Right lobe of liver (tissue), 6 donors: ENCODE data around the gene TM9SF3. TPM values are rescaled to one million over a fixed set of nuclear protein-coding genes. Genes with fewer than 3 reads are reported as not detected.

Experiments used
- ATAC-seq, 4 donors: fragments of 200-7000 bp; cut with Tn5 transposase; one replicate each; pipeline ENCODE4 v1.9.1; 2020; ENCODE audit warnings: mild to moderate bottlenecking in 4 of 4, moderate library complexity in 4 of 4
- DNase-seq, 3 donors: peaks; one replicate each; pipeline ENCODE4 v3.0.0-alpha.2; 2020
- H3K27ac ChIP-seq, 3 donors: fragments of 200-600 bp; one replicate each; pipeline ENCODE4 v1.8.0; 2022
- H3K27me3 ChIP-seq, 2 donors: fragments of 200-600 bp; one replicate each; pipeline ENCODE4 v1.8.0; 2022
- H3K36me3 ChIP-seq, 4 donors: fragments of 200-600 bp; sonication (generic) in 1 of 4; one replicate each; pipeline versions ENCODE4 v1.5.1 to v1.8.0; 2017 to 2022; ENCODE audit warnings: control low read depth in 1 of 4
- H3K4me1 ChIP-seq, 4 donors: fragments of 200-600 bp; sonication (generic) in 1 of 4; one replicate each; pipeline versions ENCODE4 v1.5.1 to v1.8.0; 2017 to 2022; ENCODE audit warnings: control low read depth in 1 of 4
- H3K4me3 ChIP-seq, 3 donors: fragments of 200-600 bp; one replicate each; pipeline ENCODE4 v1.8.0; 2022
- H3K9me3 ChIP-seq, 4 donors: fragments of 200-600 bp; sonication (generic) in 1 of 4; one replicate each; pipeline versions ENCODE4 v1.5.1 to v1.8.0; 2017 to 2022; ENCODE audit warnings: control low read depth in 1 of 4
- POLR2A ChIP-seq: fragments of 450-650 bp; IDR thresholded peaks from one replicate; pipeline ENCODE4 v1.6.1; 2017; ENCODE audit warnings: antibody characterized with exemption, mild to moderate bottlenecking
- WGBS: methylation state at CpG from one replicate; pipeline ENCODE4 v1.1.6; 2018; ENCODE audit warnings: low coverage, low lambda C conversion rate; ENCODE audit not compliant: insufficient coverage; ENCODE audit errors: missing lambda C conversion rate; 5-methylcytosine and 5-hydroxymethylcytosine counted together
- intact Hi-C, 2 donors: fragments of 100-400 bp; cut with DNase I; formaldehyde crosslinking; loops; one replicate each; pipeline versions ENCODE4 v1.11.2 to v1.14.1; 2022
- total RNA-seq, 6 experiments: library from RNA; depleted of rRNA in 2 of 6; stranded (reverse); fragments of >200 nt in 2 of 6; fragmentation: NEBNext Ultra II Directional in 3 of 6; extraction: Animal tissue kit (Norgen Biotek cat#: 25700) in 3 of 6; gene quantifications; one replicate each; pipeline versions ENCODE4 v1.1.0 to v1.2.4, GENCODE V29; 2016 to 2023
- TF ChIP-seq, protein P1 (sequence below), 4 donors: fragments of 200-600 bp in 3 of 4; fragments of 450-650 bp in 1 of 4; IDR thresholded peaks; one replicate each; pipeline versions ENCODE4 v1.5.1 to v1.8.0; 2016 to 2022; ENCODE audit warnings: antibody characterized with exemption in 4 of 4, mild to moderate bottlenecking in 2 of 4
- donor health status: DM: no; HTN: yes; CAD: no.
- donor health status: DM: no; HTN: no; CAD: no.
- donor health status: DM: no; HTN: no; CAD: no.
- donor health status: DM: no; HTN: yes; CAD: no.
- donor health status: DM: no; HTN: yes; CAD: no.

Gene TM9SF3
- total RNA-seq, 6 experiments from 2014 or later, result 45.0 to 96.6 (median 71.8) TPM

DNA sequence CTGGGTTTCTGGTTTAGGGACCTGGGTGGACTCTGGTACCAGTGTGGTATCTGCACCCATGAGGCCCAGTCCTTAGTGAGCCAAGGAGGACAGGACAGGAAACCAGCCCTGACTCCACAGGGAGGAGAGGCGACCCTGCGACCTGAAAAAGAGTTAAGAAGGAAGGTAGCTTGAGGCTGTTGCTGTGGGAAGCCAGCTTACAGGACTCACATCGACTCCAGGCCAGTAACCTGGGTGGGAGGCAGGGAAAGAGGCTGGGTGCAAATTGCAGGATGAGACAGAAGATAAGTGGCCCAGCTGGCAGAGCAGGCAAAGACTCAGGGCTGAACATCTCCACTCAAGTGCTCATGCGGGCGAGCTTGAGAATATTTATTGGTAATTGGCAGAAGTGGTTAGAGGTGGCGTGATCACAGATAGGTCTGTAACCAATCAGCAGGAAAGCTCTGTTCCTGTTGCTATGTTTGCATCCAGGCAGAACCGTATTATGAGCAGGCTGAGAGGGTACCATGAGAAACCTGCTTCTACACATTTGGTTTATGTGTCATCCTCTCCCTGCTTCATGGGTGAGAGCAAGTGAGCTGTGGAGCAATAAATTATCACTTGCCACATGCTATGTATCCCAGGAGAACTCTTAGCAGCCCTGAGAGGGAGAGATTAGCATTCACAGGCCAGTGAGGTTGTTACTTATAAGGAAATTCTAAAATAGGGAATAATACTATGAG lies 84.1 kb downstream of the TM9SF3 start:
- TF ChIP-seq, protein P1, sequence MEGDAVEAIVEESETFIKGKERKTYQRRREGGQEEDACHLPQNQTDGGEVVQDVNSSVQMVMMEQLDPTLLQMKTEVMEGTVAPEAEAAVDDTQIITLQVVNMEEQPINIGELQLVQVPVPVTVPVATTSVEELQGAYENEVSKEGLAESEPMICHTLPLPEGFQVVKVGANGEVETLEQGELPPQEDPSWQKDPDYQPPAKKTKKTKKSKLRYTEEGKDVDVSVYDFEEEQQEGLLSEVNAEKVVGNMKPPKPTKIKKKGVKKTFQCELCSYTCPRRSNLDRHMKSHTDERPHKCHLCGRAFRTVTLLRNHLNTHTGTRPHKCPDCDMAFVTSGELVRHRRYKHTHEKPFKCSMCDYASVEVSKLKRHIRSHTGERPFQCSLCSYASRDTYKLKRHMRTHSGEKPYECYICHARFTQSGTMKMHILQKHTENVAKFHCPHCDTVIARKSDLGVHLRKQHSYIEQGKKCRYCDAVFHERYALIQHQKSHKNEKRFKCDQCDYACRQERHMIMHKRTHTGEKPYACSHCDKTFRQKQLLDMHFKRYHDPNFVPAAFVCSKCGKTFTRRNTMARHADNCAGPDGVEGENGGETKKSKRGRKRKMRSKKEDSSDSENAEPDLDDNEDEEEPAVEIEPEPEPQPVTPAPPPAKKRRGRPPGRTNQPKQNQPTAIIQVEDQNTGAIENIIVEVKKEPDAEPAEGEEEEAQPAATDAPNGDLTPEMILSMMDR (IDR thresholded peaks at IDR 0.05), result no peak
- TF ChIP-seq POLR2A, result no peak
- no peaks in the 10 kb centered on the region for H3K27me3 ChIP-seq
- no peak overlapping the region for H3K27ac ChIP-seq
- H3K4me3 ChIP-seq, result no peak overlapping the region
- ATAC-seq, result no peak
- no peaks in the 10 kb centered on the region for H3K4me1 ChIP-seq
- H3K36me3 ChIP-seq, result no peaks in the 10 kb centered on the region
- 84% methylated on average over 4 of the region's 7 CpGs for WGBS
- intact Hi-C loops, result no loop called here
- H3K9me3 ChIP-seq, result no peaks in the 10 kb centered on the region
- DNase-seq, result no peak

DNA sequence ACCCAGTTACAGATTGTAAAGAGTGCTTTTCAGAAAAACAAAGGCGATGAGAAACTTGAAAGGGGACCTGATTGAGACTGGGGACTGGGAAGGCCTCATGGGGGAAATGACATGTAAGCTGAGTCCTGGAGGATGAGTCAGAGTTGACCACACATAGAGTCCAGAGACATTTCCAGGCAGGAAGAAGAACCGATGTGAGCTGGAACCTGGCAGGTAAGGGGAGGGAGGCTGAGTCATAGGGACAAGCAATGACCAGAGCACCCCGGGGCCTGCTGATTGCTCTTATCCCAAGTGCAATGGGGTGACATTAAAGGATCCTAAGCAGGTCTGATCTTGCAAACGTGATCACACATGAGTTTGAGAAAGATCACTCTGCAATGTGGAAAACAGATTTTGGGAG lies 84.8 kb downstream of the TM9SF3 start:
- H3K4me3 ChIP-seq, result no peak overlapping the region
- H3K27me3 ChIP-seq, result no peaks in the 10 kb centered on the region
- DNase-seq, result no peak
- no peaks in the 10 kb centered on the region for H3K36me3 ChIP-seq
- no peaks in the 10 kb centered on the region for H3K9me3 ChIP-seq
- WGBS, result 61% methylated on average over 3 of the region's 4 CpGs
- TF ChIP-seq POLR2A, result no peak
- TF ChIP-seq, protein P1 (IDR thresholded peaks at IDR 0.05), result no peak
- H3K27ac ChIP-seq, result no peak overlapping the region
- H3K4me1 ChIP-seq, result no peaks in the 10 kb centered on the region
- peak in 1 of 4 donors; percentile 71 for ATAC-seq
- intact Hi-C loops, result no loop called here

GRCh38 chr10:96500519-96500918 lies 86.3 kb downstream of the TM9SF3 start:
- intact Hi-C loops, result no loop called here
- no peak for DNase-seq
- Histone ChIP-seq H3K9me3 (no peaks in the 10 kb centered on the region), H3K36me3 (no peaks in the 10 kb centered on the region), H3K27me3 (no peaks in the 10 kb centered on the region), H3K27ac (no peak overlapping the region), H3K4me1 (no peaks in the 10 kb centered on the region), H3K4me3 (no peak overlapping the region)
- no peak for ATAC-seq
- WGBS, result 59% methylated on average over 6 of the region's 7 CpGs
- TF ChIP-seq POLR2A, result no peak
- TF ChIP-seq, protein P1 (IDR thresholded peaks at IDR 0.05), result no peak

- Histone ChIP-seq H3K9me3 (no peaks in the 10 kb centered on the region), H3K27me3 (no peaks in the 10 kb centered on the region), H3K4me3 (no peak overlapping the region), H3K27ac (no peak overlapping the region), H3K4me1 (no peaks in the 10 kb centered on the region), H3K36me3 (no peaks in the 10 kb centered on the region)
- no peak for ATAC-seq
- DNase-seq, result no peak
- intact Hi-C loops, result no loop called here
- 83% methylated on average over 3 of the region's 3 CpGs for whole genome bisulfite sequencing
- no peak for TF ChIP-seq POLR2A
- TF ChIP-seq, protein P1 (IDR thresholded peaks at IDR 0.05), result no peak
Observed at GRCh38 chr10:96500050-96500449, 86.8 kb downstream of the TM9SF3 start.
